DMS79 treated with DMSO at 0.1 percent for 48 hours (cell line): ENCODE results near the gene ATP10A.
"Not testable (repeated sequence)": the region's sequence is repeated elsewhere in the genome, so short reads cannot be mapped to it uniquely, and the experiment has no call there.

Experiments used
- DNase-seq: peaks from one replicate; lab custom pipeline; 2025; lab: John Stamatoyannopoulos, UW

ATP10A gene

DNA sequence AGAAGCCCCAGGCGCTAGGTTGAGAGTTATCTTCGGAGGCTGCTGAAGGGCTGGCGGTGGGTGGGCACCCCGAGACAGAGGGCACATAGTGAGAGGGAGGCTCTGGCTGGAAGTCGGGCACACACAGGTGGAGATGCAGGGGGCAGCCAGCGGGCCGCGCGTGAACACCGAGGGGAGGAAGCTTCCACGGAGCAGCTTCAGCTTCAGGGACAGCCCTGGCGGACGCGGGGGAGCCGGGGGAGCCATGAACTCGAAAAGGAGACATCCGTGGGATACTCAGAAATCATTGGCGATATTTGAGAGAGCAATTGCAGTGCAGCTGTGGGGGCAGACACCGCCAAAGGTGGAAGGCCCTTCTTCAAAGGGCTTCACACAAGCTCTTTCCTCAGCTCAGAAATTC lies 204.6 kb downstream of the ATP10A start:
- DNase-seq, result no peak

DNA sequence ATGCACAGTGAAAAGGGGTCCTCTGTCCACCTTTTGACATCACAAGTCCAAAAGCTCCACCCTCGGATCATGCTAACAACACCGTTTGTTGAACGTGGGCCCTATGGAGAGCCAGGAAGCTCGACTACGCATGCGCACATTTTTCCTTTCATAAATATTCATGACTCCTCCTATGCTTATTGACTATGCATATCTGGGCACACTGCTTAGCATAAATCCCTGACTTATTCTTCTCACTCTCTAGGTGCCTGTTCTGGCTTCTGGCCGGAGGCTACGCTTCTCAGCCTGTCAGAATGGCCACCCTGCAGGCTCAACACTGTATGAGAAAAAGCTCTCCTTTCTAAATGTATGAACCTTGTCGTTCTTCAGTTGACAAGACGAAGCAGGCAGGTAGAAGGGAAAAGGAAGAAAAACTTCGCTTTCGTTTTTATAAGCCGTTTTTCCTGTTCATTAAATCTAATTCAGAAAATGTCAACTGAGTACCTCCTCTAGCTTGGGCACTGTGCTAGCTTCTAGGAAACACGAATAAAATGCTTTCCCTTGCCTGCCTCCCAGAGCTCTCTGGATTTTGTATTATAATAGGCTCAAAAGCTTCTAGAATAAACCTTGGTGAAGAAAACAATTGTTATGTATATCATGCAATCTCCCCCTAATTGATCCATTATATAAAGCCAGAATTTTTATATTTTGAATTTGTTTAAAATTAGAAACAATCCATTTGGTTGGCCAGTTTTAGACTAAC lies 207.7 kb downstream of the ATP10A start:
- no peak for DNase-seq

DNA sequence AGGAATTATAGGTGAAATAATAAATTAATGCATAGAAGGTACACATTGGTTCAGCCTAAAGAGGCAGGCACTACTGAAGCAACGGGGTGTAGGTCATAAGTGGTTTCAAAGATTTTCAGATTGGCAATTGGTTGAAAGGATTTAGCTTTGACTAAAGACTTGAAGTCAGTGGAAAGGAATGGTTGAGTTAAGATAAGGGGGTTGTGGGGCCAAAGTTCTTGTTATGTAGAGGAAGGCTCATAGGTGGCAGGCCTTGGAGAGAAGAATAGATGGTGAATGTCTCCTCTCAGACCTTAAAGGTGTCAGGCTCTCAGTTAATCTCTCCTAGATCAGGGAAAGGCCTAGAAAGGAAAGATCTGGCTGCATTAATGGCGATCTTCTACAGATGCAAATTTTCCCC lies 209.8 kb downstream of the ATP10A start:
- no peak for DNase-seq

DNA sequence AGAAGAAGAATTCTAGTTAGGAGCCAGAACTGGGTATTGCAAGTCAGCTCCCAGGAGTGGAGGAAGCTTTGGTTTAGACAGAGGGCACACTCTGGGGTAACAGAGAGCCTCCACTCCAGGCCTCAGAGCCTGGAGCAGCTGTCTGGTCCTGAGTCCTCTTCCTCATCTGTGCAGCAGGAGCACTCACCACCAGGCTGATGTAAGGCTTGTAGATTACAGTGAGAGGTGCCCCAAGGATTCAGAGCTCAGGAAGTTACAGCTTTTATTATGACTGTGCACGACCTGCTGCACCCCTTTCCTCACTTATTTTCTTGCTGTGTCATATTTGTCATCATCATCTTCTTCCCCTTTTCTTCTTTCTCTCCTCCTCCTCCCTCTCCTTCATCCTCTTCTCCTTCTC lies 210.4 kb downstream of the ATP10A start:
- no peak for DNase-seq

DNA sequence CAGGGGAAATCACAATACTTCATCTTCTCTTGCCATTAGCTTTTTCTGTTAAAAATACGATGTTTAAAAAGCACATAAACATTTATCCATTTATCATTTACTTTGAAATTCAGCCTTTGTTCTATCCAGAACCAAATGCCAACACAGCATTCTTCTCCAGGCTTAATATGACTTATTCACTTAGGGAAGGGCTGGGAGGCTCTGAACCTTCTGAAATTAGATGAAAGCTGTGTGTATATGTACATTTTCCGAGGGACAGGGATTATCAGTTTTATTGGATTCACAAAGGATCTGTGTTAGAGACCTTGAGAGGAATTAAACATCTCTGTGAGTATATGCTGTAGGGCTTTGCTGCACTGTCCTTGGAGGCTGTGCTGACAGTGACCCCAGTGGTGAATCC lies 213.7 kb downstream of the ATP10A start:
- no peak for DNase-seq

DNA sequence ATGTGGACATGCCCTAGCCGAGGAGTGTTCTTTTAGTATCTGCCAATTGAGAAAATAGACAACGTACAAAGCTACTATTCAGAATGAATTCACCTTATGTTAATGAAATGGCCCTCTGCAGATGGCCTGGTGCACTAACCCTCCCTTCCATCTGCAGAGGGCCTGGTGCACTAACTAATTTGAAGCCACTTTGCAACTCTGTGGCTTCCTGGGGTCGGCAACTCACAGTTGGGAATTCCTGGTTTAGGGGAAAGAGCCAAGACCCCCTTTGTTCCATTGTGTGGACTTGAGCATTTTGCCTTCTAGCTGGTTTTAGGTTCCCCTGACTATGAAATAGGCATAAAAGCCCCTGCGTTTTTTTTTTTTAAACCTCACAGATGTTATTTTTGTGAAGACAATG lies 220.0 kb downstream of the ATP10A start:
- DNase-seq, result no peak

DNA sequence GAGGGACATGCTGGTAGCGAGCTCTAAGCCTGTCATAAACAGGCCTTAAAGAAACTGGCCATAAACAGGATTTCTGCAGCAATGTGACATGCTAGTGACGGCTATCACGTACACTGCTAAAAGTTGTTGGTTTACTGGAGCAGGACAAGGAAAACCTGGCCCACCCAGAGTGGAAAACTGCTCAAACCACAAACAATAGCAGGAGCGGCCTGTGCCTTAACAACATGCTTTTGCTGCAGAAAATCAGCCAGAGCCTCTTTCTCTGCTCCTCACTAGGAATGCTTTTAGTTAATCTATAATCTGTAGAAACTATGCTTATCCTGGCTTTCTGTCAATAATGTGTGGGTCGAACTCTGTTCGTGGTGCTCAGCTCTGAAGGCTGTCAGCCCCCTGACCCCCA lies 221.4 kb downstream of the ATP10A start:
- DNase-seq, result no peak

DNA sequence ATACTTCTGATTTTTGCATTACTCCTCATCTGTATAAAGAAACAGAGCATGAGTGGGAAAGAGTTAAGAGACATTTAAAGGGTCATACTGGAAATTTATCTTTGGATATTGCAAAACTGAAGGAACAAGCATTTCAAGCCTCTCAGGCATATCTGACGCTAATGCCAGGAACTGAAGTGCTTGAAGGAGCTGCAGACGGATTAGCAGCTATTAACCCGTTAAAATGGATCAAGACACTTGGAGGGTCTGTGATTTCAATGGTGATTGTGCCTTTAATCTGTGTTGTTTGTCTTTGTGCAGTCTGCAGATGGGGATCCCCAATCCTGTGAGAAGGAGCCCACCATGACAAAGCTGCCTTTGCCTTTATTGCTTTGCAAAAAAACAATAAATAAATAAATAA lies 221.8 kb downstream of the ATP10A start:
- DNase-seq, result no peak

DNA sequence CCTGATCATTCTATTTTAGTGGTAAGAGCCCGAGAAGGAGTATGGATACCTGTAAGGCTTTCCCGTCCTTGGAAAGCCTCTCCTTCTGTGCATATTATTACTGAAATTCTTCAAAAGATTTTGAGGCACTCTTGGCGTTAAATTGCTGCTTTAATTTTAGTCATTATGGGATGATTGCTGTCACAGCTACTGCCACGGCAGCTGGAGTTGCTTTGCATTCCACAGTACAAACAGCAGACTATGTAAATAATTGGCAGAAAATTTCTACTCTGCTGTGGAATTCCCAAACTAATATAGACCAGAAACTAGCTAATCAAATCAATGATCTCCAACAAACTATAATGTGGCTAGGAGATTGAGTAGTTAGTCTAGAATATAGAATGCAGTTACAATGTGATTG lies 222.2 kb downstream of the ATP10A start:
- DNase-seq, result not testable (repeated sequence)

DNA sequence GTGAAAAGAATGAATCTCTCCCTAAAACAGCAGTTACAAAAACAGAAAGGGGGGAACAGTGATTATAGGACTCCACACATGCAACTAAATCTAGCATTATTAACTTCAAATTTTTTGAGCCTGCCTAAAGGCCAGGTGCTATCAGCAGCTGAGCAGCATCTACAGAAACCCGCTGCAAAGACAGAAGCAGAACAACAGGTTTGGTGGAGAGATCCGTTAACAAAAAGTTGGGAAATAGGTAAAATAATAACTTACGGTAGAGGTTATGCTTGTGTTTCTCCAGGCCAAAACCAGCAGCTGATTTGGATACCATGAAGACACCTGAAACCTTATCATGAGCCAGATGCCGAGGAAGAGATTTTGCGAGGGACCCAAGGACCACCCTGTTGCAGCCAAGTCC lies 222.7 kb downstream of the ATP10A start:
- DNase-seq, result no peak

DNA sequence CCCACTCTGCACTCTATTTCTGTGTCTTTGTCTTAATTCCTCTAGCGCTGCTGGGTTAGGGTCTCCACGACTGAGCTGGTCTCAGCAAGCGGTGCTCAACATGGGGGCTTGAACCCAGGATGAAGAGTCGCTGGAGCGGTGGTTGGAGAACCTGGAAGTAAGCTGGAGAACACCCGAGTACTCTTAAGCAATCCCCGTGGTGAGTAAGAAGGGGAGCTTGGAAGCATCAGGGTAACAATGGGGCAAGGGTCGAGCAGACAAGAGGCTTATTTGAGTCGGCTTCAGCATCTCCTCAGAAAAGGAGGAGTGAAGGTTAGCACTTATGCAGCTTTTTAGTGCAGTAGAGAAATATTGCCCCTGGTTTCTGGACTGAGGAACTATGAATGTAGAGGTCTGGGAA lies 226.6 kb downstream of the ATP10A start:
- not testable (repeated sequence) for DNase-seq

DNA sequence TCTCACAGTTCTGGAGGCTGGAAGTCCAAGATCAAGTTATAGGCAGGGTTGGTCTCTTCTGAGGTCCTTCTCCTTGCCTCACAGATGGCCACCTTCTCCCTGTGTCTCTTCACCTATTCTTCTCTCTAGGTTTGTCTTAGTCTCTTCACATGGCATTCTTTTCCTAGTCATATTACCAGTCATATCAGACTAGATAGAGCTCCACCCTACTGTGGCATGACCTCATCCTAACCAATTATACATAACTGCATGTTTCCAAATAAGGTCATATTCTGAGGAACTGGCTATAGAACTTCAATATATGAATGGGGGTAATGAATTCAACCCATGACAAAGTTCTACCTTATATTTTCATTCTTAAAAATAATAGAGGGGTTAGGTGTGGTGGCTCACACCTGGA lies 227.9 kb downstream of the ATP10A start:
- DNase-seq, result no peak

DNA sequence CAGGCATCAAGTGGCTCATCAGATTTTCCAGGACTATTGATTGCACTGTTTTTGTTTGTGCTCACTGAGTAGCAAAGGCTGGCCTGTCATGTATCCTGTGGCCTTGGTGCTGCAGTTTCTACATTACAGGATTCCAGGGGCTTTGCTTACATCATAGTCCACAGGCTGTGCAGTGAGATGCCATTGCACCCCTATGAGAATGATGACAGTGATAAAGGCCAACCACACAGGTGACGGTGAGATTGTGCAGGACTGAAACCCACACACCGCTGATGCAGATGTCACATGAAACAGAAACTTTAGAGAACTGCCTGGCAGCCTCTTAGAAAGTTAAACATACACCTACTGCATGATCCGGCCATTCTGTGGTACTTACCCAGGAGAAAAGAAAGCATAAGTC lies 229.3 kb downstream of the ATP10A start:
- no peak for DNase-seq

DNA sequence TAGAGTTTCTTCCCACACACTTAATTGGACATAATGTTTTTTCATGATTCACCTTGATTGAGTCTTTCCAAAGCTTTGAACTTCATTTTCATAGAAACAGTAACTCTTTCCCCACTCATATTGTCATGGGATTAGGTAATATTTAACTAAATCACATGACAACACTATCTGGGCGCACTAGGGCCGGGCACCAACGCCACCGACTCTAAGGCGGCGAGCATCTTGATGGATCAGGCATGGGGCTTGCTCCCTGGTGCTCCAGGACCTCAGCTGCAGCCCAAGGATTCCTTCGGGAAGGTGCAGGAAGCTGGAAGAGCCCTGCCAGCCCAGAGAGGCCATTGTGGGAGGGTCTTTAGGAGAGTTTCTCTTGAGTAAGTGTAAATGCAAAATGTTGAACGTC lies 231.2 kb downstream of the ATP10A start:
- no peak for DNase-seq
